Activated CD8-positive, alpha-beta memory T cell treated with anti-CD3 and anti-CD28 coated beads for 1 hour (primary cell): Measurements from ENCODE around the gene KRTAP22-1.

ENCODE experiments used
- DNase-seq, 2 donors: peaks; one replicate each; pipeline ENCODE4 v3.0.0-alpha.2; 2020; ENCODE audit warnings: low read depth in 1 of 2; ENCODE audit errors: extremely low read depth in 1 of 2

The KRTAP22-1 gene

GRCh38 chr21:30623362-30623761 lies 22.5 kb downstream of the KRTAP22-1 start:
- DNase-seq: no peak

DNA sequence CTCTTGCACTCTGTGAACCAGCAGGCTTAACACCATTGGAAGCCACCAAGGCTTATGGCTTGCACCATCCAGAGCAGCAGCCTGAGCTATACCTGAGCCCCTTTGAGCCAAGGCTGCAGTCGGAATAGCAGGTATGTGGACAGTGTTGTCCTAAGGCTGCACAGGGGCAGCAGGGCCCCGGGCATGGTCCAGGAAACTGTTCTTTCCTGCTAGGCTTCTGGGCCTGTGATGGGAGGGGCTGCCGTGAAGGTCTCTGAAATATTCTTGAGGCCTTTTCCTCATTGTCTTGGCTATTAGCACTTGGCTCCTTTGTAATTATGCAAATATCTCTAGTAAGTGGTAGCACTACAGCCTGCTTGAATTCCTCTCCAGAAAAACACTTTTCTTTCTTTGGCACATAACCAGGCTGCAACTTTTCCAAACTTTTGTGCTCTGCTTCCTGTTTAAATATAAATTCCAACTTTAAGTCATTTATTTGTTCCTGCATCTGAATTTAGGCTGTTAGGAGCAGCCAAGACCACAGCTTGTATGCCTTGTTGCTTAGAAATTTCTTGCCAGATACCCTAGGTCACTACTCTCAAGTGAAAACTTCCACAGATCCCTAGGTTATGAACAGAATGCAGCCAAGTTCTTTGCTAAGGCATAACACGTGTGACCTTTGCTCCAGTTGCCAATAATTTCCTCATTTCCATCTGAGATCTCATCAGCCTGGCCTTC lies 24.7 kb downstream of the KRTAP22-1 start:
- no peak for DNase-seq

DNA sequence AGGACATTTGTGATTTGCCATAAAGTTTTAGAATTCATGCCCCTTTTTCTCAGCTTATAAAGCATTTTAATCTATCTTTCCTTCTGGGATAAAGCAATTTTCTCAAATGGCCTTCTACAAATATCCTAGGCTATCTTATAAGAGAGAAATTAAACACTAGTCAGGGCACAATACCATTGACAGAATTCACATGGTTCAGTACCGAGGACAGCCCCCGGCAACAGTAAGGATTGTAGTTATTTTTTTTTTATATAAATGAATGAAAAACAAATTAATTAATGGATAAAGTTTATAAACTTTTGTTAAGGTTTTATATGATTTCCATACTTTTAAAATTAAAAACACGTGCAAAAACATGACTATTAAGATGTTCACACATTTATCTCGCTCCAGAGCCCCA lies 27.2 kb downstream of the KRTAP22-1 start:
- DNase-seq: no peak

GRCh38 chr21:30629200-30629599 lies 28.3 kb downstream of the KRTAP22-1 start:
- no peak for DNase-seq

- DNase-seq: no peak
Measured at GRCh38 chr21:30634906-30635305, 34.0 kb downstream of the KRTAP22-1 start, which contains the start of gene KRTAP20-2. KRTAP20-2 (plus strand) TSS chr21:30635206; CDS start chr21:30635264, 58 bp downstream.

- DNase-seq: no peak
Measured at GRCh38 chr21:30638686-30639085, 37.8 kb downstream of the KRTAP22-1 start.

GRCh38 chr21:30642564-30642963 lies 41.7 kb downstream of the KRTAP22-1 start, which contains the start of gene KRTAP20-3:
KRTAP20-3 (plus strand) TSS chr21:30642864.
- no peak for DNase-seq

DNA sequence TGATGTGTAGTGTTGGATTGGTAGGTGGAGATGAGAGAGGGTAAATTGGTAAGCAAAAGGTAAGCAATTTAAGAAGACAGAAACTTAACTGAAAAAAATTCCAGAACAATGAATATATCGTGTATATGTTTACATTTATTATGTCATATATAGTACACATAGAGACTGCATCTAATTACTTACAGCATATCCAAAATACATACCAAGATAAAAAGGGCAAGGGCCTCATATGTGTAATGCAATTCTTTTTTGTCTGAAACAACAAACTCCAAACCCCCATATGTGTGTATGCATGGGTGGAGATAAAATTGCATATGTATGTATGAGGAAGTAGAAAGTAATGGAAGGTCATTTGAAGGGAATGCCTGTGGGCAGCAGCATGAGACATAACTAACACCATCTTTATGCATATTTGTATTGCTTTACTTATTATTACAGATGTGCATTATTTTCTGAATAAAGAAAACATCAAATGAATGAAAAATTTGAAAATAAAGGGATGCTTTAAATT lies 46.1 kb downstream of the KRTAP22-1 start:
- DNase-seq: no peak
